HepG2 (cell line): Measurements from ENCODE around the gene STX8. TPM values are rescaled to one million over a fixed set of nuclear protein-coding genes. Genes with fewer than 3 reads are reported as not detected.

Experiments
- ATAC-seq: fragments of 200-7000 bp; cut with Tn5 transposase; 3 replicates; pipeline ENCODE4 v1.9.1; 2020; ENCODE audit warnings: mild to moderate bottlenecking, moderate library complexity
- BruUV-seq: library from RNA; stranded (reverse); fragments of 400-500 nt; replicated peaks from 2 replicates; lab custom pipeline; 2021; lab: Mats Ljungman, UMichigan
- CTCF ChIA-PET: fragments of 300-600 bp; formaldehyde crosslinking; extraction: SDS; loops from one replicate; lab custom pipeline; 2021; ENCODE audit warnings: low total read pairs, inconsistent platforms, low intra/inter-chr PET ratio; lab: Yijun Ruan, JAX
- POLR2A ChIA-PET: fragments of 350-600 bp; sonication (Branson Sonifier 250); formaldehyde crosslinking; loops from one replicate; lab custom pipeline; 2020; ENCODE audit warnings: antibody characterized with exemption, inconsistent platforms; lab: Yijun Ruan, JAX
- DNase-seq: peaks from one replicate; pipeline ENCODE4 v3.0.0-alpha.2; 2015; ENCODE audit warnings: low spot score
- FAIRE-seq: peaks from 3 replicates; lab custom pipeline; 2011; peaks lifted over from hg19 to GRCh38; lab: Jason Lieb, UNC
- H2AFZ ChIP-seq: one replicate; pipeline ENCODE4 v1.6.1; 2011; ENCODE audit warnings: low read length, inconsistent platforms
- H3K27ac ChIP-seq: fragments of 300-600 bp; 3 replicates; pipeline ENCODE4 v1.8.0; 2011; ENCODE audit warnings: mixed run types, mild to moderate bottlenecking, mixed read lengths, low read length, inconsistent platforms; ENCODE audit not compliant: insufficient read depth; ENCODE audit errors: extremely low read length
- H3K27me3 ChIP-seq, 2 experiments: fragments of 200-600 bp in 1 of 2; 2 replicates in 1 of 2; 3 replicates in 1 of 2; pipeline versions ENCODE4 v1.6.0 to v1.8.0; 2011; ENCODE audit warnings: low read length in 2 of 2, mild to moderate bottlenecking in 2 of 2, moderate library complexity in 2 of 2, inconsistent platforms in 1 of 2; ENCODE audit not compliant: insufficient read depth in 2 of 2, control insufficient read depth in 1 of 2
- H3K36me3 ChIP-seq, 2 experiments: fragments of 200-600 bp in 1 of 2; replicated peaks in 1 of 2; 2 replicates in 1 of 2; 3 replicates in 1 of 2; pipeline versions ENCODE4 v1.5.1 to v1.8.0; 2011; ENCODE audit warnings: low read length in 2 of 2, inconsistent platforms in 1 of 2; ENCODE audit not compliant: insufficient read depth in 2 of 2, control insufficient read depth in 1 of 2
- H3K4me1 ChIP-seq: 2 replicates; pipeline ENCODE4 v1.5.1; 2012; ENCODE audit warnings: low read length, inconsistent platforms; ENCODE audit not compliant: insufficient read depth
- H3K4me2 ChIP-seq: 2 replicates; pipeline ENCODE4 v1.6.0; 2011; ENCODE audit warnings: low read depth, low read length, inconsistent platforms
- H3K4me3 ChIP-seq, 3 experiments: fragments of 200-600 bp in 1 of 3; sonication (generic), shearing (Covaris generic) in 1 of 3; replicated peaks in 1 of 3; 2 replicates each; pipeline ENCODE4 v1.5.1; 2011 to 2016; ENCODE audit warnings: low read length in 3 of 3, inconsistent platforms in 2 of 3, low read depth in 2 of 3, mild to moderate bottlenecking in 2 of 3, control low read depth in 1 of 3, mixed read lengths in 1 of 3; ENCODE audit not compliant: insufficient read depth in 1 of 3
- H3K79me2 ChIP-seq: one replicate; pipeline ENCODE4 v1.6.1; 2011; ENCODE audit warnings: low read length, inconsistent platforms; ENCODE audit not compliant: insufficient read depth
- H3K9ac ChIP-seq: 2 replicates; pipeline ENCODE4 v1.6.0; 2011; ENCODE audit warnings: mild to moderate bottlenecking, low read depth, low read length, inconsistent platforms; ENCODE audit not compliant: insufficient read depth
- H3K9me3 ChIP-seq: 2 replicates; pipeline ENCODE4 v1.5.1; 2012; ENCODE audit warnings: mild to moderate bottlenecking, low read length
- H4K20me1 ChIP-seq: 2 replicates; pipeline ENCODE4 v1.6.0; 2011; ENCODE audit warnings: inconsistent platforms, mild to moderate bottlenecking, low read length, moderate library complexity; ENCODE audit not compliant: insufficient read depth
- ELF1 ChIP-seq: sonication (generic); formaldehyde crosslinking; IDR thresholded peaks from 2 replicates; pipeline ENCODE4 v1.4.0; 2020; ENCODE audit warnings: missing genetic modification reagents
- MEF2D ChIP-seq: sonication (generic); formaldehyde crosslinking; IDR thresholded peaks from 2 replicates; pipeline ENCODE4 v1.5.1; 2020; ENCODE audit warnings: mild to moderate bottlenecking, missing genetic modification reagents
- NFIC ChIP-seq: IDR thresholded peaks from 2 replicates; pipeline ENCODE4 v1.6.1; 2012; ENCODE audit warnings: mild to moderate bottlenecking, low read length, inconsistent platforms
- PITX1 ChIP-seq: sonication (generic); formaldehyde crosslinking; IDR thresholded peaks from 2 replicates; pipeline ENCODE4 v1.5.1; 2020; ENCODE audit warnings: mild to moderate bottlenecking, missing genetic modification reagents
- PRPF4 ChIP-seq: fragments of 200-400 bp; formaldehyde crosslinking; IDR thresholded peaks from 2 replicates; pipeline ENCODE4 v1.6.1; 2016; ENCODE audit warnings: low read length, low read depth; ENCODE audit not compliant: poor library complexity, severe bottlenecking
- SALL1 ChIP-seq: sonication (generic); formaldehyde crosslinking; IDR thresholded peaks from 2 replicates; pipeline ENCODE4 v1.8.0; 2022; ENCODE audit warnings: mild to moderate bottlenecking, missing genetic modification reagents
- TCF7 ChIP-seq: sonication (generic); IDR thresholded peaks from 2 replicates; pipeline ENCODE4 v1.6.1; 2016; ENCODE audit warnings: antibody characterized with exemption, low read depth
- ZFX ChIP-seq: sonication (generic); formaldehyde crosslinking; IDR thresholded peaks from 2 replicates; pipeline ENCODE4 v1.4.0; 2020; ENCODE audit warnings: mild to moderate bottlenecking, low read depth, missing genetic modification reagents, moderate library complexity
- ZNF335 ChIP-seq: sonication (generic); formaldehyde crosslinking; IDR thresholded peaks from 2 replicates; pipeline ENCODE4 v1.4.0; 2020; ENCODE audit warnings: missing genetic modification reagents
- ZNF768 ChIP-seq: sonication (generic); formaldehyde crosslinking; IDR thresholded peaks from 2 replicates; pipeline ENCODE4 v1.4.0; 2020; ENCODE audit warnings: missing genetic modification reagents
- ZZZ3 ChIP-seq: sonication (generic); formaldehyde crosslinking; IDR thresholded peaks from 2 replicates; pipeline ENCODE4 v1.4.0; 2020; ENCODE audit warnings: missing genetic modification reagents, mild to moderate bottlenecking, borderline replicate concordance
- WGBS: methylation state at CpG from one replicate; pipeline ENCODE4 v1.1.6; 2017; ENCODE audit warnings: low lambda C conversion rate; 5-methylcytosine and 5-hydroxymethylcytosine counted together
- in situ Hi-C: cut with HindIII; loops from 2 replicates; pipeline ENCODE4 v1.10.0; 2017; ENCODE audit warnings: low pct_unique_long_range_greater_than_20kb; ENCODE audit not compliant: extremely low pct_ligation_motif_present
- intact Hi-C: fragments of 100-400 bp; cut with micrococcal nuclease; formaldehyde crosslinking; loops from one replicate; pipeline ENCODE4 v1.10.0; 2022; ENCODE audit not compliant: unreplicated experiment
- polyA plus RNA-seq, 8 experiments: library from polyadenylated mRNA; depleted of rRNA in 3 of 8; stranded (reverse) in 7 of 8; unstranded in 1 of 8; fragments of >200 nt; fragmentation: Illumina TruSeq in 4 of 8; extraction: Trizol in 4 of 8; gene quantifications; 2 replicates each; pipeline versions ENCODE4 v1.2.1 to v1.2.3, GENCODE V29; 2011 to 2016; ENCODE audit warnings: low read depth in 4 of 8, missing spikeins in 1 of 8, mixed read lengths in 1 of 8; ENCODE audit not compliant: insufficient read depth in 1 of 8
- total RNA-seq, 5 experiments: library from RNA; depleted of rRNA; stranded (reverse); fragments of >200 nt; fragmentation: Illumina TruSeq; extraction: Trizol; gene quantifications; 2 replicates each; pipeline ENCODE4 v1.2.3, GENCODE V29; 2016; ENCODE audit warnings: low read depth in 1 of 5
- TF ChIP-seq, protein P1 (sequence below): sonication (generic); formaldehyde crosslinking; IDR thresholded peaks from 2 replicates; pipeline ENCODE4 v1.4.0; 2020; ENCODE audit warnings: missing genetic modification reagents
- TF ChIP-seq, protein P2 (sequence below): sonication (generic); formaldehyde crosslinking; conservative IDR thresholded peaks from 2 replicates; pipeline ENCODE4 v1.4.0; 2020; ENCODE audit warnings: missing genetic modification reagents
- TF ChIP-seq, protein P3 (sequence below): sonication (generic); formaldehyde crosslinking; IDR thresholded peaks from 2 replicates; pipeline ENCODE4 v1.5.0; 2020; ENCODE audit warnings: mild to moderate bottlenecking, missing genetic modification reagents
- TF ChIP-seq, protein P4 (sequence below): sonication (generic); formaldehyde crosslinking; conservative IDR thresholded peaks from 2 replicates; pipeline ENCODE4 v1.4.0; 2020; ENCODE audit warnings: missing genetic modification reagents

STX8 gene
- total and polyA plus RNA-seq, 2 of the 13 experiments (the other 11 are each of a cell fraction or from before 2014, with no cell fraction given): 36.4 to 53.6 TPM

DNA sequence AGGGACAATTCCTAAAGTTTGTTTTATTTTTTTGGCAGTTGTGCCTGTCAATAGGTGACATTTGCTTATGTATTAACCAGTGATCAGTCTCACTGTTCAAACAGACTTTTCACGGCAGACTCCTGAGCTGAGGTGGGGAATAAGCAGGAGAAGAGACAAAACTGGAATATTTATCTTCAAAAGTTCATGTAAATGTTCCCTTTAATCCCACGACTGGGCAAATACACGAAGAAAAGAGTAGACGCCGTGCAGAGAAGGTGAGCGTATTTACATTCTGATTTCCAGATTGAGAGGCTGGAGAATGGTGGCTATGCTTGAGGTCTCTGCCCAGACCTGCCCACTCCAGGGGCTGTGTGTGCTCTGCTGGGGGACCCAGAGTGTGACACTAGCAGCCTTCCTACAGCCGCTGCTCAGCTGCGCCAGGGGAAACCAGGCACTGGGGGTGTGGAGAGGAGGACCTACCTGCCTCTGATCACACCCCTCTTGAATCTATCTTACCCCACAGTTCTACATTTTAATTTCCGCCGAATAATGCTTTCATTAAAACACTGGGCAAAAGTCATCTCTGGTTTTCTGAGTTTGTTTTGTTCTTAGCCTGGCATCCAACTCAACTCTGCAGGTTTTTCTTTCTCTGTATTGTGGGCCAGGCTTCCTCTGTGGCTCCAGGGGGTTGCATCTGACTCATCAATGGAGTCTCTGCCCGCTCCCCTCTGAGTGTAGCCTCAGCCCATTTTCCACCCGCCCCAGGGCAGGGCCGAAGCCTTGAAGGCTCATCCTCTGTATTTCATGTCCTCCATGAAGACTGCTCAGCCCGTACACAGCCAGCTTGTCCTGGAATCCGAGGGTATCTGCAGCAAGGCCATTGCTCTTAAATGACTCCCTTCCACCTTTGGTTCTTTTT lies 317.3 kb downstream of the STX8 start:
- Histone ChIP-seq H3K36me3 (no peaks in the 10 kb centered on the region), H3K4me3 (peak overlapping the region in 1 of 3 experiments; percentile 30; a peak in 2 of 6 replicates), H3K9ac (peak overlapping the region; percentile 7; the same call in 1 of the 2 replicates), H2AFZ (no peak overlapping the region), H3K27ac (no peak overlapping the region), H3K79me2 (no peaks in the 10 kb centered on the region), H3K4me1 (peaks cover 43% of the 10 kb centered on the region), H3K9me3 (no peaks in the 10 kb centered on the region), H3K4me2 (peak overlapping the region; percentile 63), H3K27me3 (no peaks in the 10 kb centered on the region), H4K20me1 (no peaks in the 10 kb centered on the region)
- WGBS: 36% methylated on average over 15 of the region's 15 CpGs
- peak; percentile 77 for FAIRE-seq
- ChIA-PET POLR2A (no interaction called here), CTCF (no interaction called here)
- BruUV-seq: no TSS peak
- in situ Hi-C loops (no loop called here), intact Hi-C loops (no loop called here)
- peak; percentile 85 for ATAC-seq
- peak; percentile 67 for DNase-seq
- TF ChIP-seq SALL1 (CRISPR knock-in tag) (peak; percentile 51; the same call in 1 of the 2 replicates), ELF1 (CRISPR knock-in tag) (no peak), ZNF768 (CRISPR knock-in tag) (peak; percentile 70; the same call in 1 of the 2 replicates), PITX1 (CRISPR knock-in tag) (peak; percentile 87), NFIC (no peak), ZZZ3 (no peak), TCF7 (peak; percentile 68), PRPF4 (no peak), ZFX (no peak), ZNF335 (CRISPR knock-in tag) (no peak), MEF2D (CRISPR knock-in tag) (no peak)
- TF ChIP-seq, protein P1, sequence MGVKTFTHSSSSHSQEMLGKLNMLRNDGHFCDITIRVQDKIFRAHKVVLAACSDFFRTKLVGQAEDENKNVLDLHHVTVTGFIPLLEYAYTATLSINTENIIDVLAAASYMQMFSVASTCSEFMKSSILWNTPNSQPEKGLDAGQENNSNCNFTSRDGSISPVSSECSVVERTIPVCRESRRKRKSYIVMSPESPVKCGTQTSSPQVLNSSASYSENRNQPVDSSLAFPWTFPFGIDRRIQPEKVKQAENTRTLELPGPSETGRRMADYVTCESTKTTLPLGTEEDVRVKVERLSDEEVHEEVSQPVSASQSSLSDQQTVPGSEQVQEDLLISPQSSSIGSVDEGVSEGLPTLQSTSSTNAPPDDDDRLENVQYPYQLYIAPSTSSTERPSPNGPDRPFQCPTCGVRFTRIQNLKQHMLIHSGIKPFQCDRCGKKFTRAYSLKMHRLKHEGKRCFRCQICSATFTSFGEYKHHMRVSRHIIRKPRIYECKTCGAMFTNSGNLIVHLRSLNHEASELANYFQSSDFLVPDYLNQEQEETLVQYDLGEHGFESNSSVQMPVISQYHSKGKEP (CRISPR knock-in tag): no peak
- TF ChIP-seq, protein P2, sequence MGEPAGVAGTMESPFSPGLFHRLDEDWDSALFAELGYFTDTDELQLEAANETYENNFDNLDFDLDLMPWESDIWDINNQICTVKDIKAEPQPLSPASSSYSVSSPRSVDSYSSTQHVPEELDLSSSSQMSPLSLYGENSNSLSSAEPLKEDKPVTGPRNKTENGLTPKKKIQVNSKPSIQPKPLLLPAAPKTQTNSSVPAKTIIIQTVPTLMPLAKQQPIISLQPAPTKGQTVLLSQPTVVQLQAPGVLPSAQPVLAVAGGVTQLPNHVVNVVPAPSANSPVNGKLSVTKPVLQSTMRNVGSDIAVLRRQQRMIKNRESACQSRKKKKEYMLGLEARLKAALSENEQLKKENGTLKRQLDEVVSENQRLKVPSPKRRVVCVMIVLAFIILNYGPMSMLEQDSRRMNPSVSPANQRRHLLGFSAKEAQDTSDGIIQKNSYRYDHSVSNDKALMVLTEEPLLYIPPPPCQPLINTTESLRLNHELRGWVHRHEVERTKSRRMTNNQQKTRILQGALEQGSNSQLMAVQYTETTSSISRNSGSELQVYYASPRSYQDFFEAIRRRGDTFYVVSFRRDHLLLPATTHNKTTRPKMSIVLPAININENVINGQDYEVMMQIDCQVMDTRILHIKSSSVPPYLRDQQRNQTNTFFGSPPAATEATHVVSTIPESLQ (CRISPR knock-in tag): no peak
- TF ChIP-seq, protein P3, sequence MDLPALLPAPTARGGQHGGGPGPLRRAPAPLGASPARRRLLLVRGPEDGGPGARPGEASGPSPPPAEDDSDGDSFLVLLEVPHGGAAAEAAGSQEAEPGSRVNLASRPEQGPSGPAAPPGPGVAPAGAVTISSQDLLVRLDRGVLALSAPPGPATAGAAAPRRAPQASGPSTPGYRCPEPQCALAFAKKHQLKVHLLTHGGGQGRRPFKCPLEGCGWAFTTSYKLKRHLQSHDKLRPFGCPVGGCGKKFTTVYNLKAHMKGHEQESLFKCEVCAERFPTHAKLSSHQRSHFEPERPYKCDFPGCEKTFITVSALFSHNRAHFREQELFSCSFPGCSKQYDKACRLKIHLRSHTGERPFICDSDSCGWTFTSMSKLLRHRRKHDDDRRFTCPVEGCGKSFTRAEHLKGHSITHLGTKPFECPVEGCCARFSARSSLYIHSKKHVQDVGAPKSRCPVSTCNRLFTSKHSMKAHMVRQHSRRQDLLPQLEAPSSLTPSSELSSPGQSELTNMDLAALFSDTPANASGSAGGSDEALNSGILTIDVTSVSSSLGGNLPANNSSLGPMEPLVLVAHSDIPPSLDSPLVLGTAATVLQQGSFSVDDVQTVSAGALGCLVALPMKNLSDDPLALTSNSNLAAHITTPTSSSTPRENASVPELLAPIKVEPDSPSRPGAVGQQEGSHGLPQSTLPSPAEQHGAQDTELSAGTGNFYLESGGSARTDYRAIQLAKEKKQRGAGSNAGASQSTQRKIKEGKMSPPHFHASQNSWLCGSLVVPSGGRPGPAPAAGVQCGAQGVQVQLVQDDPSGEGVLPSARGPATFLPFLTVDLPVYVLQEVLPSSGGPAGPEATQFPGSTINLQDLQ: no peak
- TF ChIP-seq, protein P4, sequence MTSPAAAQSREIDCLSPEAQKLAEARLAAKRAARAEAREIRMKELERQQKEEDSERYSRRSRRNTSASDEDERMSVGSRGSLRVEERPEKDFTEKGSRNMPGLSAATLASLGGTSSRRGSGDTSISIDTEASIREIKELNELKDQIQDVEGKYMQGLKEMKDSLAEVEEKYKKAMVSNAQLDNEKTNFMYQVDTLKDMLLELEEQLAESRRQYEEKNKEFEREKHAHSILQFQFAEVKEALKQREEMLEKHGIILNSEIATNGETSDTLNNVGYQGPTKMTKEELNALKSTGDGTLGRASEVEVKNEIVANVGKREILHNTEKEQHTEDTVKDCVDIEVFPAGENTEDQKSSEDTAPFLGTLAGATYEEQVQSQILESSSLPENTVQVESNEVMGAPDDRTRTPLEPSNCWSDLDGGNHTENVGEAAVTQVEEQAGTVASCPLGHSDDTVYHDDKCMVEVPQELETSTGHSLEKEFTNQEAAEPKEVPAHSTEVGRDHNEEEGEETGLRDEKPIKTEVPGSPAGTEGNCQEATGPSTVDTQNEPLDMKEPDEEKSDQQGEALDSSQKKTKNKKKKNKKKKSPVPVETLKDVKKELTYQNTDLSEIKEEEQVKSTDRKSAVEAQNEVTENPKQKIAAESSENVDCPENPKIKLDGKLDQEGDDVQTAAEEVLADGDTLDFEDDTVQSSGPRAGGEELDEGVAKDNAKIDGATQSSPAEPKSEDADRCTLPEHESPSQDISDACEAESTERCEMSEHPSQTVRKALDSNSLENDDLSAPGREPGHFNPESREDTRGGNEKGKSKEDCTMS (CRISPR knock-in tag): no peak
